SKM-1 treated with dmso at 0.1 percent for 144 hours (cell line): Measurements from ENCODE around the gene VWF.

Experiments
- DNase-seq: peaks from one replicate; lab custom pipeline; 2025; ENCODE audit not compliant: unreplicated experiment; lab: John Stamatoyannopoulos, UW

Gene VWF

DNA sequence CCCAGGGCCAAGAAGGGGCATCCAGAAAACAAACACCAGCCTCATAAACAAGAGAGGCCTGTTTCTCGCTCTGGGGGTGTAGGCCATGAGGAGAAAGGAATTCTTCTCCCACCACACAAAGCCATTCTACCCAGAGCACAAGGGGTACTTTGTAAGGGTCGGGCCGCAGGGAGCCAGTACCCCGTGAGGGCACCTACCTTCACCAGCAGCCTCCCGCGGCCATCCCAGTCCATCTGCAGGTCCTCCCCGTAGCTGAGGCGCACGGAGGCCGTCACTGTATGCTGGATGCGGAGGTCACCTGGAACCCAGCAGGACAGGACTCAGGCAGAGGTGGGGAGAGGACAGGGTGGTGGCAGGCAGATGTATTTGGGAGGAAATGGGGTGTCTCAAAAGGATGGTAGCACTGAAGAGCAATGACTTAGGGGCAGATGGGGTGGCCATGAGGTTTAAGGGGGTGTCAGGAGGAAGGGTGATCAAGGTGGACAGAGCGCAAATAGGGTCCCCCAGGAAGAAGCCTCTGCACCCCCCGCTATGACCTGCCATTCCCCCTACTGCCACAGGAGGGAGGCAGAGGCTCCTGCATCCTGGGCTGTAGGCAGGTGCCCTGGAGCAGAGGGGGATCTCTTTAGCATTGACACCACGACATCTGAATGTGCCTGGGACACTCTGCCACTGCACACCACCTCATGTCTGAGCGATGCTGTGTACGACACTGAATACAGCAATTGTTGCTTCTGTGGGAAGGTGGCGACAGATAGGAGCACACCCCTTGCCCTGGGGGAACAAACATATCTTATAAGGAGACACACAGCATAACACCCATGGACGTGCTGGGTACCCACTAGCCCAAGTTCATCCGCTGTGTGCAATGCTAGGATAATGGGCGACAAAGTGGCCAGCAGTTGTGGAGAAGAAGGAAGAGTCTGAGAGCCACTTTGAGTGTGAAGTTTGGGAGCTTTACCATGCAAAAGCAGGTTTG is 61.4 kb downstream of the VWF start:
- DNase-seq: peak; percentile 0

DNA sequence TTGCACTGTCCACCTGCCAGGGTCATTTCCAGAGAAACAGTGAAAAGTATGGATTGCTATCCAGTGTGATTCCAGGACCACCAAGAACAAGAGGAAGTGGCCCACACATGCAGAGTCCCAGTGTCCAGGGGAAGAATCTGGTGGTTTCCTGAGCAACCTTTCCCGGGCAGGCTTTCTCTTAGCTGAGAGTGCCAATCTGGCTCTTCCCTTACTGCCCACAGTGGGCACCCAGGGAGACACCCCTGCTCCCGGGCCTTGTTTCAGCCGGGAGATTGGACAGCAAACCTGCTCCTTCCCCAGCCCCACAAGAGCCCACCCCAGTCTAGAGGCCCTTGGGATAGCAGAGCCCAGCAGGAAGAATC is 62.1 kb downstream of the VWF start:
- no peak for DNase-seq

DNA sequence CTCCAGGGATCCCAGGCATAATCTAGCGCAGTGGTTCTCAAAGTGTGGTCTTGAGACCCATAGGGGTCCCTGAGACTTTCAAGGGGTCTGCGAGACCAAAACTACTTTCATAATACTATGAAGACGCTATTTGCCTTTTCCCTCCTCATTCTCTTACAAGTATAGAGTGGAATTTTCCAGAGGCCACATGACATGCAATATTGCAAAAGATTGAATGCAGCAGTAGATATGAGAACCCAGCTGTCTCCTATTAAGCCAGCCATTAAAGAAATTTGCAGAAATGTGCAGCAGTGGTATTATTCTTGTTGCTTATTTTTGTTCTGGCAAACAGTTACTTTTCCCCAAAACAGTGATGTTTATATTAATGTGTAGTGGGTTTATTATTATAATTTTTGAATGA is 62.8 kb downstream of the VWF start:
- no peak for DNase-seq

DNA sequence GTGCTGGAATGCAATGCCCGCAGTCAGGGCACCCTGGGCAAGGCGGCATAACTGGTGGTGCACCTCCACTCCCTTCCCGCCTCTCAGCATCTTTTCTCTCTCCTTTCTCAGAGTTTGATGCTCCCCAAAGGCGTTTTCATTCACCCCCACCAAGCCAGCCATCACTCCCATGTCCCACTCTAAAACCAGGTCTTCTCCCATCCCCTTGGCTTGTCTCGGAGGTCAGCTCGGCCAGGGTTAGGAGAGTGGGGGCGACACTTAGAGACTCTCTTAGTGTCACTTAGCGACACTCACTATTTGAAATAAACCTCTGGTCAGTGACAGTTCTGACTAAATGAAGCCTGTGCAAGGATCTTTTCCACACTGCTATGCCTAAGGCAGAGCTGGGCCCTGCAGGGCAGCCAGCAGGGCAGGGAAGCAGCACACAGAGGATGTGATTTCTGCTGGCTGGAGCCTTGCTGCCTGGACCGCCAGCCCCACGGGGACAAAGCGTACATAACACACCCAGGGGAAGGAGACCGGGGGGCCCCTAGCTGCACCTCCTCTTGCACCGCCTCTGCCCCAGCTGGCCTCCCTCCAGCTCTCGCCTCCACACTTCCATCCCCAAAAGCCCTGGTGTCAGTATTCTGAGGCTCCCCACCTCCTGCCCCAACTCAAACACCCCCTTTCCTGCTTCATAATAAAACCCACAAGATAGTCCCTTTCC is 64.5 kb downstream of the VWF start:
- DNase-seq: no peak

DNA sequence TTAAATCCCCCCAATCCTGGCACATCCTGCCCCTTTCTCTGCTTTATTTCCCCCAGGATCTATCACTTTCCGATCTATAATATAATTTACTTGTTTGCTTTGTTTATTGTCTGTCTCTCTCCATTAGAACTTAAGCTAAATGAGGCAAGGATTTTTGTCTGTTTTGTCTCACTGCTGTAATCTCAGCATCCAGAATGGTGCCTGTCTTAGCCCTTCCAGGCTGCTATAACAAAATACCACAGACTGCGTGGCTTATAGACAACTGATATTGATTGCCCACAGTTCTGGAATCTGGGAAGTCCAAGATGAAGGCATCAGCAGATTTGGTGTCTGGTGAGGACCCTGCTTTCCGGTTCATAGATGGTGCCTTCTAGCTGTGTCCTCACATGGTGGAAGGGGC is 65.2 kb downstream of the VWF start:
- no peak for DNase-seq

DNA sequence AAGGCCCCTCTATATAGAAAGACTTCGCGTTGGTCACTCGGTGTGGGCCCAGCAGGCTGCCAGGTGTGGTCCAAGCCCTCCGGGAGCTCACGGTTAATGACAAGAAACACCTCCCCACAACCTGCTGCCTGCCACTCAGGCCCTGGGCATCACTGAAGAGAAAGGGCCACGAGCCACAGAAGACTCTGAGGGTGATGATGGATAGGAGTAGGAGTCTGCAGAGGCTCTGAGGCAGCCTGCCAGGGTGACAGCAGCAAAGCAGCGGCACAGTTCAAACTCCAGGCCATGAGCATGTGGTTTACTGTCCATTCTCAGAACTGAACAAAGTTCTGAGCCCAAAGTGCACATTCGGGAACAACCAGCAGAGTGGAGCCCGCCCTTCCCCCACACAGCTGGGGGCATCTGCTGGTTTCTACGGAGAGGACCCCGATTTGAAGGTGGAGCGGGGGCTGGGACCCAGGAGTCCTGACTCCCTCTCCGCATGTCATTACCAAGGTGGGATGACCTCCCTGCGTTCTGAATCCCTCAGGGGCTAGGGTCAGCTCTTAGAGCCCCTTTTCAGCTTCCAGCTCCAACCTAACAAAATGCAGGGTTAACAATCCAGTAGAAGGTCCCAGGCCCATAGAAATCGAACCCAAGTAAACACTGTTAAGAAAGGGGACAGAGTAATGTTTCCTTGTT is 65.8 kb downstream of the VWF start:
- no peak for DNase-seq

DNA sequence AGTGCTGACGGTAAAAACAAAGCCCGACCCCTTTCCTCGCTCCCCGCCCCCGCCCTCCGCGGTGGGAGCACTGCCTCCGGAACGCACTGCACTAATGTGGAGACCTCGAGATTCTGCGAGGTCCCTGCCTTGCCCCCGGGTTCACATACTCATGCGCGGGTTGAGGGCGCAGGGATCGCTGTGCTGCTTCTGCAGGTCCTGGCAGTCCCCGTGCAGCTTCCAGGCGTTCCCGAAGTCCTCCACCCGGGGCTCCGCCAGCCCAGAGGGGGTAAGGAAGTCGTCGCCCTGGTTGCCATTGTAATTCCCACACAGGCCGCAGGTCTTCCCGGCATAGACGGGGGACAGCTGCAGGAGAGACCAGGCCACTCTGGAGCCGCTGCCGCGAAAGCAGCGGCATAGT is 66.8 kb downstream of the VWF start:
- DNase-seq: no peak

DNA sequence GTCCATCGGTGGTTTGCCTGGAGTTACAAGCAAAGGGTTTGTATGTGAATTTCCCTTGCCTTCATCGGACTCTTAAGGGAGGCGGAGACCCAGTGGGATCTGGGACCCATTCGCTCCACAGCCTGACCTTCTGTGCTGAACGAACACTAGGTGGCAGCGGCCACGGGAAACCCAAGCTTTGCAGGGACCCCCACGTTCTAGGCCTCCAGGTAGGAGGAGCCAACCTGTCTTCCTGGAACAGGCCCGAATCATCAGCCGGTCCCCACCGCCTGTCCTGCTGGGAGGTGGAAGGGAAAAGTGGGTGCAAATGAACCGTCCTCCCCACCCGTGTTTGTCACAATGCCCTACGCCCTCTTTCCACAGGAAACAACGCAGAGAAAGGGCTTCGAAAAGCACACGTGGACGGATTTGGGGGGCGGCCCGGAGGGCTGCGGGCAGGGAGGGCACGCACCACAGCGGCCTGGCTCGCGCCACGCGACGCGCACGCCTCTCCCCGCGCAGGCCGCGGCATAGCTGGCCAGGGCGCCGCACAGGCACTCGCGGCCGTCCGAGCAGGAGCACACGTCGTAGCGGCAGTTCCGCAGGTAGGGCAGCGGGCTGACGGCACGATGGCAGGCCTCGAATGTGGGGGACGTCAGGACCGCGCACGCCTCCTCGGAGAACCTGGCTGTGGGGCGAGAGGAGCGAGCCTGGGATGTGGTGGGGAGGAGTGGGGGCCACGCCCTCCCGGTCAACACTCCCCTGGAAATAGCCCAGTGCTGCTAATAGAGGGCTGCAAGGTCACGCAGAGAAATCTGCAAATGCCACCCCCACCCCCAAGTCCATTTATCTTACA is 67.8 kb downstream of the VWF start:
- DNase-seq: no peak

DNA sequence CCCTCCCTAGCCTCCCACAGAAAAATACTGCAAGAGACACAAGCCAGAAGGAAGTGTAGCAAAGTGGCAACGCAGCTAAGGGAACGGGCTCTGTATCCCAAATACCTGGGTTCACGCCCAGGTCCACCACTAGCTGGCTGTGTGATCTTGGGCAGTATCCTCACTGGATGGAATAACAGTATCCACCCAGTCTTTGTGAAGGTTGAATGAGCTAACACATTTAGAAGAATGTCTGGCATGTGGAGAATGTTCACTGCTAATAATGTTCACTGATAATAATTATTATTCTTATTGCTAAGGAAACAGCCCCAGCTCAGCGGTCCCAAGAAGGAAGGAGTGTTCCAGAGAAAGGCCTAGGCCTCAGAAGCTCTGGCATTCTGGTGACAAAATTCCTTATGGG is 70.9 kb downstream of the VWF start:
- no peak for DNase-seq

DNA sequence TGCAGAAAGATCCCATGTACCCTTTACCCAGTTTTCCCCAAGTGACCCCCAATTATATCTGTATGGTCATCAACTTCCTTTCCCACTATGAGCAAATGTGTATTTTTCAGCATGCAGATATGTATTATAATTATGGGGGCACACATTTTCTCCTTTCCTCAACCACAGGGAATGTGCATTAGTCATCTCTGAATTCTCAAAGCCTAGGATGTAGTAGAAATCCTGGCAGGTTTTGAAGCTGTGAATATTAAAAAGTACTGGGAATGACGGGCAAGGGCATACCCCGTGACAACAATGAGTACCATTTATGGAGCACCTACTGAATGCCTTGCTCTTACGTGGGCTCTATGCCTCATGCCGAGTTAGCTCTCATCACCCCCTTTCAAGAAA is 71.5 kb downstream of the VWF start:
- DNase-seq: no peak

DNA sequence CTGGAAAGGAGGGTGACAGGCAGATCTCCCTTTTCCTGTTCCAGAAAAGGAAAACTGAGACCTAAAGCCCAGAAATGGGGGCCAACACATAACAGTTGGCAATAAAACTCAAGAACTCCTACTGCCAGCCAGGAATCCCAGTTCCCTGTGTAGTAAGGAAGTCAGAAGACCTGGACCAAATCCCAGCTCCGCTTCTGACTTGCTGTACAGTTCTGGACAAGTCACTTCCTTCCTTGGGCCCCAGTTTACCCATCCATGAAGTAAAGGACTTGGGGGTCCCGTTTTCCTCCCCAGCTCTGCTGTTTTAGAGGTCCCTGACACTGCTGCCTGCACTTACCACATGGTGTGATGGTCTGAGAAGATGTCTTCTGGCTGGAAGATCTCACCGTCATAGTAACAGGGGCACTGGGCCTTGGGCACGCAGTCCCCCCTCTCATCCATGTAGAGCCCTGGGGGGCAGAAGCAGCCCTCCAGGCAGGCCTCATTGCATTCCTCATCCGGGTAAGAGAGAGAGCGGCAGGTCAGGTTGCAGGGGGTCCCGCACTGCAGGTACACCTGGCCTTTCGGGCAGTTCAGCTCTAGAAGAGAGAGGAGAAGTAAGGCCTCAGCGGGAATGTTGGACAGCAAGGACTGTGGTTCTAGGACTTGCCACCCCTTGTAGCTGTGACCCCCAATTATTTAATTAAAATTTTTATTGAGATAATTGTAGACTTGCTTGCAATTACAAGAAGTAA is 72.1 kb downstream of the VWF start:
- no peak for DNase-seq

DNA sequence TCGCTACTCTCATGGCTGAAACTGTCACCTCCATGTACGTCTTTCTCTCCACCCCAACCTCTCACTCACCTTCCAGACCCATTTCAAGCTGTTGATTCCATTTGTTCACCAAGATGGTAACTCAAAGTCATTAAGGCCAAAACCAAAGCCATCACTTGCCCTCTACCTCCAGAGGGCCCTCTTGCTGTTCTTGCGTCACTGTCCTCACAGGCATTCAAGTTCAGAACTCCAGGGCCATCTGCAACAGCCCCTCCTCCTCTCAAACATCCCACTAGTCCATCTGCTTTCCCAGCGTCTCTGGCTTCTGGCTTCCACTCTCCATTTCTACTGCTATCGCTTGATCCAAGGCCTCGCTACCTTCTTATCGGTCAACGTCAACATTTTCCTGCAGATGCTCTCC is 74.5 kb downstream of the VWF start:
- no peak for DNase-seq

DNA sequence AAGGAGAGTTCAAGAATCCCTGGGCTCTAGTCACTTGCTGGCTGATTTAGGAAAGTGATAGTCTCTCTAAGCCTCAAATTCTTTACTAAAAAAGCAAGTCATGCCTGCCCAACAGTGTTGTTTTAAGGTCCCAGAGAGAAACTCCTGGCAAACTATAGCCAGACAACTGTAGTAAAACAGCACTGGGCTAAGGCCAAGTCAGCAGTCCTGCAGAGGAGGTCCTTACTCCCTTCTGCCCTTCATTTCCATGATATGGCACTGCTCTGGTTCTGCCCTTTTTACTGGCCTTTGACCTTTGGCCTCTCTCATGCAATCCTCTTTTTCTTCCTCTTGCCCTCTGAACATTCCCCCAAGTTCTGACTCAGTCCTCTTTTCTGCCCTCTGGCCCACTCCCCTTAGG is 74.9 kb downstream of the VWF start:
- no peak for DNase-seq

DNA sequence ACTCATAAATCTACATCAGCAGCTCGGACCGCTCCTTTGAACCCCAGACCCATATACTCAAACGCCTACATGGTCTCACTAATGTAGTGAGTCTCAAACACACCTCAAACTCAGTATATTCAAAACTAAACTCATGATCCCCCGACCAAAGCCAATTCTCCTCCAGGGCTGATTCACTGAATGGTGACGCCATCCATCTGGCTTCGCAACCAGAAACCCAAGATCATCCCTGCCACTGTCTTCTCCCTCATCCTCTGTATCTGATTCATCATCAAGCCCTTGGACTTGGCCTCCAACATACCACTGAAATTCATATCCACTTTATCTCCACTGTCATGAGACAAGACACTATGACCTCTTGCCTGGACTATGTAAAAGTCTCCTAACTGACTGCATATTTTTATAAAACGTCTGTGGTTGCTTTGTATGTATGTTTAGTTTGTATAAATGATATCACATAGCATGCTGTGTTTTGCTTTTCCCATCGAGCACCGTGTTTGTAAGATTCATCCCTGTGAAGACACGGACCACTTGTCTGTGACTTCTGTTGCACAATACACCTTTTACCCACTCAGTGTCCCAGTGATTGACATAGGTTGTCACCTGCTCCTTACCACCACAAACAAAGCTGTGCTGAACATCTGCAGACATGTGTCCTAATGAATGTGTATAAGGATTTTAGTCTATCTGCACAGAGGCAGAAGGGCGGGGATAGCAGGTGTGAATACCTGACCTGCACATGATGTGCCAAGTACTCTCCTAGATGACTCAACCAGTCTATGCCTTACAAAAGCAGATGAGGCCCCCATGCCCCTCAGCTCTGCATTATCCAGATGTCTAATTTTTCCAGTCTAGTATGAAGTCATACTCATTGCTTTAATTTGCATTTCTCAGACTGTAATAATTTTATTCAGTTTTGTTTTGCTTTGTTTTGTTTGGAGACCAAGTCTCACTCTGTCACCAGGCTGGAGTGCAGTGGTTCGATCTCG is 76.9 kb downstream of the VWF start:
- DNase-seq: no peak

DNA sequence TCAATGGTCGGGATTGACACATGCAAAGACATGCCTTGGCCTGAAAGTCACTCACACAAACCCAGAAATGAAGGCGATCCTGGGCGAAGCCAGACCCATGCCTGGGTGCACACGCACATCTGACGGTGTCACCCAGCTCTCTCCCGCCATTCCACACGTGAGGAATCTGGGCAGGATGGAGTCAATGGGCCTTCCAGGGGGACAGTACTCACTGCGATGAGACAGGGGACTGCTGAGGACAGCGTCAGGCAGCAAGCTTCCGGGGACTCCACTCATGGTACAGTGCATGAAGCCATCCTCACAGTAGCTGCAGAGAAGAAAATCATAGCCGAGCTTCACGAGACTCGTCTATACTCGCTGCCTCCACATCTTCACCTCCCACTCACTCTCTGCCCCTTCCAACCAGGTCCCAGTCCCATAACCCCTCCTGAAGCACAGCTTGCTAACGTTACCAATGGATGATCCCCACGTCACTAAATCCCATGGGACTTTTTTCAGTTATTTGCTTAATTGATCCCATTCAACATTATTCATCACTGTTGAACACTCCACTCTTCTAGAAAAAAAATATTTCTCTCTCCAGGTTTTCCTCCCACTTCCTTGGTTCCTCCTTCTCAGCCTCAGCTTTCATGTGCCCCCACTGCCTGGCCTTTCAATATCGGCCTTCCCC is 77.8 kb downstream of the VWF start:
- no peak for DNase-seq

DNA sequence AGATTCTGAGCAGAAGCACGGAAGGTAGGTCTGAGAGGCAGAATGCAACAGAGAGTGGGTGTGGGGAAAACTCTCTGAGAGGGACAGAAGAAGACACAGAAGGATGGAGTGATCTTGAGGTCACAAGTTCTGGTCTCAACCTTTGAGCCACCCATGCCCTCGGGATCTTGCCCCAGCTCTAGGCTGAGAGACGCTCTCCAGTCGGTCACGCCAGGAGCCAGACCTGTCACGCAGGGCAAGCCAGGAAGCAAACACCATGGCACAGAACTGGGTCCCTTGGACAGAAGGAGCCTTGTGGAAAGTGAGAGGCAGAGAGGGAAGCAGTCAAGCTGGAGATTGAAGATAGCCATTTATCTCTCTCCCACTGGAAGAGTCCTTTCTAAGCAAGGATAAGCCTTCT is 79.0 kb downstream of the VWF start:
- no peak for DNase-seq

DNA sequence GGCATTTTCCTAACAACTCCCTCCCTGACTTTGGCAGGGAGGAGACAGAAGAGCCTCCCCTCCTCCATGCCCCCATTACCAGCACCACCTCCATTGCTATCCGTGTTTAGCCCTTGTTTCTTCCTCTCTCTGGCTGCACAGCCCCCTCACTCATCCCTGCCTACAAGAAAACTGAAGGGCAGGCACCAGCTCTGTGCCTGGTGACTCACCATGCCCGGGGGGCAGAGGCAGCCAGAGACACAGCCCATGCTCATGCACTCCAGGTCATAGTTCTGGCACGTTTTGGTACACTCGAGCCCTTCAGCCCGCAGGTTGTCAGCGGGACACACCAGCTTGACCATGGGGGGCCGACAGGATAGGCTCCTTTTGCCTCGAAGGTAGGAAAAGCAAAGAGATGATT is 80.4 kb downstream of the VWF start:
- no peak for DNase-seq

DNA sequence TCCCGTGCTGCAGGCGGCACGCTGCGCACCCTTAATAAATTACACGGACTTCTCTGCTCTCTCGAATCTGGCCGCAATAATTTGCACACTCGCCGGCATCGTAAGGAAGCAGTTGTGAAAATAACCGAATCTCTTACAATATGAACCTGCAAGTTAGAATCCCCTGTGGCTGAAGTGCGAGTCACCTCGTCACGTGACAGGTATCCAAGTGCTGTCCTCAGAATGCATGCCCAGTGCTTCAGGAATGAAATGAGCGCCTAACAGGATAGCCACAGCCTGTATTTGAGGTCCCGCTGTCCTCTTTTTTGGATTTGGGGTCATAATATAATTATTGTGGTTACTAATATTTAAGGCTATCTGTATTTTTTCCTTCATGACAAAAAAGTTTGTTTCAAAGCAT is 82.0 kb downstream of the VWF start:
- DNase-seq: no peak

DNA sequence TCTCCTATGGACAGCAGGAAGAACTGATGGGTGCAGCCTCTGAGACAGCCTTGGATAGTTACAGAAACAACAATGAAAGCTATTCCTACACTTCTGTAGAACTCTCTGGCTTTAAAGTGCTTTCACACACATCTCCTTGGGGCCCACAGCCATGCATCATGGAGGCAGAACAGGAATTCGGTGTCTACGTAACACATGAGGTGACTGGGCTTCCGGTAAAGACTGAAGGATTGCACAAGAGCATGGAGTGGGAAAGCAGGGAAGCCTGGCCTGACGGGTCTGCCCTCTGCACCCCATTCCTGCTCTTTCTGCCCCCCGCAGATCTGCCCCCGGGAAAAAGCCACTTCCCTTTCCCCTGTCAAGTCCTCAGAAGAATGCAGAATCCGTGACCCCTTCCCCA is 82.6 kb downstream of the VWF start:
- no peak for DNase-seq
